H1 (cell line): ENCODE data around the gene RAB7B. TPM values are rescaled to one million over a fixed set of nuclear protein-coding genes. Genes with fewer than 3 reads are reported as not detected.

Experiments
- CTCF ChIA-PET: fragments of 300-600 bp; sonication (Branson Sonifier 250); formaldehyde crosslinking; loops from one replicate; lab custom pipeline; 2021; ENCODE audit not compliant: partially characterized antibody; lab: Charles Lee
- POLR2A ChIA-PET: fragments of 300-600 bp; sonication (Branson Sonifier 250); formaldehyde crosslinking; loops from one replicate; lab custom pipeline; 2021; ENCODE audit warnings: inconsistent platforms; ENCODE audit not compliant: partially characterized antibody; lab: Charles Lee
- DNase-seq, 2 experiments: peaks; one replicate each; pipeline versions ENCODE4 v3.0.0 to v3.0.0-alpha.2; 2010 to 2022; ENCODE audit warnings: low spot score in 2 of 2, low read depth in 1 of 2, mixed read lengths in 1 of 2
- FAIRE-seq: peaks from 2 replicates; lab custom pipeline; 2011; peaks lifted over from hg19 to GRCh38; lab: Jason Lieb, UNC
- H2AFZ ChIP-seq: 2 replicates; pipeline ENCODE4 v1.8.1; 2012; ENCODE audit warnings: low read length, inconsistent platforms
- H2AK5ac ChIP-seq: 2 replicates; pipeline ENCODE4 v1.6.1; 2013; ENCODE audit warnings: low read depth, low read length
- H2BK120ac ChIP-seq: replicated peaks from 2 replicates; pipeline ENCODE3; 2013; ENCODE audit warnings: low read depth, low read length, inconsistent platforms
- H2BK12ac ChIP-seq: 2 replicates; pipeline ENCODE4 v1.6.1; 2013; ENCODE audit warnings: low read depth, low read length
- H2BK15ac ChIP-seq: 2 replicates; pipeline ENCODE4 v1.6.1; 2013; ENCODE audit warnings: low read length
- H2BK20ac ChIP-seq: 2 replicates; pipeline ENCODE4 v1.6.1; 2013; ENCODE audit warnings: low read length
- H2BK5ac ChIP-seq: 2 replicates; pipeline ENCODE4 v1.6.1; 2013; ENCODE audit warnings: low read depth, low read length
- H3K14ac ChIP-seq: 2 replicates; pipeline ENCODE4 v1.6.1; 2013; ENCODE audit warnings: inconsistent platforms; ENCODE audit not compliant: insufficient read length
- H3K18ac ChIP-seq: 2 replicates; pipeline ENCODE4 v1.6.1; 2013; ENCODE audit warnings: low read length; ENCODE audit errors: extremely low read depth
- H3K23ac ChIP-seq: 2 replicates; pipeline ENCODE4 v1.6.1; 2013; ENCODE audit warnings: inconsistent platforms; ENCODE audit not compliant: insufficient read length
- H3K23me2 ChIP-seq: 2 replicates; pipeline ENCODE4 v1.6.1; 2013; ENCODE audit warnings: low read depth, low read length
- H3K27ac ChIP-seq: 2 replicates; pipeline ENCODE4 v1.6.1; 2011; ENCODE audit warnings: low read depth, low read length, inconsistent platforms
- H3K27me3 ChIP-seq, 4 experiments: replicated peaks in 1 of 4; 1 replicate in 1 of 4; 2 replicates in 3 of 4; pipeline versions ENCODE4 v1.6.1 to v1.8.1; 2011 to 2013; ENCODE audit warnings: low read length in 3 of 4, mild to moderate bottlenecking in 3 of 4, inconsistent platforms in 2 of 4, mixed read lengths in 2 of 4, moderate library complexity in 1 of 4; ENCODE audit not compliant: control insufficient read depth in 3 of 4, insufficient read depth in 3 of 4; ENCODE audit errors: extremely low read depth in 1 of 4
- H3K36me3 ChIP-seq, 4 experiments: 2 replicates each; pipeline versions ENCODE4 v1.6.1 to v1.8.1; 2011 to 2013; ENCODE audit warnings: mild to moderate bottlenecking in 4 of 4, low read length in 3 of 4, moderate library complexity in 2 of 4, control low read depth in 1 of 4, inconsistent platforms in 1 of 4; ENCODE audit not compliant: insufficient read depth in 4 of 4, control insufficient read depth in 2 of 4
- H3K4ac ChIP-seq: replicated peaks from 2 replicates; pipeline ENCODE3; 2013; ENCODE audit warnings: low read length, low read depth, mixed read lengths, inconsistent platforms; ENCODE audit not compliant: insufficient read length
- H3K4me1 ChIP-seq, 4 experiments: replicated peaks in 1 of 4; 1 replicate in 1 of 4; 2 replicates in 3 of 4; pipeline versions ENCODE4 v1.6.1 to v1.8.1; 2011 to 2013; ENCODE audit warnings: low read length in 3 of 4, inconsistent platforms in 2 of 4, mixed read lengths in 1 of 4; ENCODE audit not compliant: insufficient read depth in 4 of 4, control insufficient read depth in 3 of 4
- H3K4me2 ChIP-seq, 2 experiments: 2 replicates each; pipeline versions ENCODE4 v1.6.1 to v1.8.1; 2011 to 2013; ENCODE audit warnings: low read depth in 2 of 2, low read length in 2 of 2, control low read depth in 1 of 2, inconsistent platforms in 1 of 2, mild to moderate bottlenecking in 1 of 2; ENCODE audit not compliant: insufficient read depth in 1 of 2
- H3K4me3 ChIP-seq, 4 experiments: fragments of 200-600, 300-600 bp in 1 of 4; sonication (generic), shearing (Covaris generic), sonication (Bioruptor Twin) in 1 of 4; 2 replicates each; pipeline versions ENCODE4 v1.5.1 to v1.8.1; 2011 to 2016; ENCODE audit warnings: low read length in 4 of 4, low read depth in 3 of 4, control low read depth in 2 of 4, inconsistent platforms in 2 of 4, mild to moderate bottlenecking in 2 of 4, mixed read lengths in 1 of 4, moderate library complexity in 1 of 4; ENCODE audit not compliant: insufficient read depth in 2 of 4; ENCODE audit errors: extremely low read depth in 1 of 4
- H3K56ac ChIP-seq: replicated peaks from 2 replicates; pipeline ENCODE3; 2013; ENCODE audit warnings: low read depth, mild to moderate bottlenecking, mixed read lengths, low read length, inconsistent platforms; ENCODE audit not compliant: insufficient read length
- H3K79me1 ChIP-seq: 2 replicates; pipeline ENCODE4 v1.6.1; 2013; ENCODE audit warnings: low read depth, low read length, control low read depth
- H3K79me2 ChIP-seq, 2 experiments: 2 replicates each; pipeline versions ENCODE4 v1.6.1 to v1.8.1; 2012 to 2013; ENCODE audit warnings: low read length in 2 of 2, mild to moderate bottlenecking in 2 of 2, inconsistent platforms in 1 of 2; ENCODE audit not compliant: insufficient read depth in 2 of 2, control insufficient read depth in 1 of 2
- H3K9ac ChIP-seq, 4 experiments: replicated peaks in 1 of 4; 1 replicate in 1 of 4; 2 replicates in 3 of 4; pipeline versions ENCODE4 v1.6.1 to v1.8.1; 2011 to 2013; ENCODE audit warnings: low read depth in 3 of 4, low read length in 3 of 4, control low read depth in 2 of 4, mild to moderate bottlenecking in 2 of 4, moderate library complexity in 2 of 4, inconsistent platforms in 1 of 4; ENCODE audit errors: extremely low read depth in 1 of 4
- H3K9me3 ChIP-seq, 2 experiments: 2 replicates each; pipeline versions ENCODE4 v1.6.1 to v1.8.1; 2012 to 2013; ENCODE audit warnings: mild to moderate bottlenecking in 2 of 2, moderate library complexity in 2 of 2, control low read depth in 1 of 2, inconsistent platforms in 1 of 2, low read depth in 1 of 2, low read length in 1 of 2, mixed read lengths in 1 of 2; ENCODE audit not compliant: insufficient read depth in 2 of 2
- H4K20me1 ChIP-seq, 2 experiments: replicated peaks in 1 of 2; 2 replicates each; pipeline versions ENCODE3 to v1.8.1; 2011 to 2013; ENCODE audit warnings: inconsistent platforms in 2 of 2, low read length in 2 of 2, mild to moderate bottlenecking in 1 of 2; ENCODE audit not compliant: insufficient read depth in 2 of 2, control insufficient read depth in 1 of 2
- H4K5ac ChIP-seq: 2 replicates; pipeline ENCODE4 v1.6.1; 2013; ENCODE audit warnings: low read length, low read depth, mixed read lengths, inconsistent platforms; ENCODE audit not compliant: insufficient read length
- H4K8ac ChIP-seq: 2 replicates; pipeline ENCODE4 v1.8.0; 2013; ENCODE audit warnings: mild to moderate bottlenecking, moderate library complexity, low read length, inconsistent platforms; ENCODE audit not compliant: insufficient read depth; ENCODE audit errors: extremely low read depth
- H4K91ac ChIP-seq: replicated peaks from 2 replicates; pipeline ENCODE3; 2013; ENCODE audit warnings: low read length, mixed read lengths, inconsistent platforms; ENCODE audit not compliant: insufficient read length
- ATF3 ChIP-seq: IDR thresholded peaks from 2 replicates; pipeline ENCODE4 v1.6.1; 2011; ENCODE audit warnings: low read depth, mild to moderate bottlenecking, low read length; ENCODE audit not compliant: insufficient read depth
- CBX5 ChIP-seq: fragments of 300-800, 300-1000 bp; sonication (generic); IDR thresholded peaks from 2 replicates; pipeline ENCODE4 v1.7.1; 2016; ENCODE audit warnings: antibody characterized with exemption, low read length, low read depth
- CHD1 ChIP-seq: IDR thresholded peaks from 2 replicates; pipeline ENCODE4 v1.6.1; 2012; ENCODE audit warnings: low read depth, low read length, improper control_type of control experiment
- CTCF ChIP-seq, 3 experiments: IDR thresholded peaks; 1 replicate in 2 of 3; 2 replicates in 1 of 3; pipeline versions ENCODE4 v1.5.1 to v1.6.1; 2011; ENCODE audit warnings: low read length in 3 of 3, mild to moderate bottlenecking in 3 of 3, inconsistent platforms in 2 of 3, low read depth in 1 of 3, moderate library complexity in 1 of 3; ENCODE audit not compliant: insufficient read depth in 1 of 3; ENCODE audit errors: control extremely low read depth in 1 of 3
- HDAC6 ChIP-seq: IDR thresholded peaks from one replicate; pipeline ENCODE4 v1.7.1; 2012; ENCODE audit warnings: low read depth, mild to moderate bottlenecking, inconsistent platforms, low read length, moderate library complexity
- RBBP5 ChIP-seq: IDR thresholded peaks from 2 replicates; pipeline ENCODE4 v1.7.1; 2012; ENCODE audit warnings: low read depth, mild to moderate bottlenecking, inconsistent platforms, low read length, moderate library complexity, borderline replicate concordance
- SP2 ChIP-seq: IDR thresholded peaks from 2 replicates; pipeline ENCODE4 v1.6.1; 2012; ENCODE audit warnings: mild to moderate bottlenecking, low read length, inconsistent platforms
- SUZ12 ChIP-seq: fragments of 200-600 bp; sonication (generic); IDR thresholded peaks from 2 replicates; pipeline ENCODE4 v1.6.1; 2012; ENCODE audit warnings: mild to moderate bottlenecking, inconsistent platforms, low read length, moderate library complexity, mixed read lengths
- WGBS, 2 experiments: shearing (Covaris generic) in 1 of 2; methylation state at CpG; one replicate each; pipeline versions ENCODE4 v1.1.6 to v1.1.7; 2013 to 2015; ENCODE audit warnings: low lambda C conversion rate in 2 of 2, mixed read lengths in 2 of 2, inconsistent platforms in 1 of 2, low coverage in 1 of 2, missing lambda C conversion rate in 1 of 2; ENCODE audit not compliant: insufficient replicate concordance in 2 of 2, insufficient coverage in 1 of 2, insufficient read length in 1 of 2; ENCODE audit errors: extremely low coverage in 1 of 2, missing lambda C conversion rate in 1 of 2; 5-methylcytosine and 5-hydroxymethylcytosine counted together
- polyA plus RNA-seq, 7 experiments: library from polyadenylated mRNA; depleted of rRNA in 3 of 7; stranded (reverse) in 5 of 7; unstranded in 2 of 7; fragments of >200 nt in 5 of 7; fragments of 200-250 nt in 2 of 7; gene quantifications; 1 replicate in 5 of 7; 2 replicates in 1 of 7; 4 replicates in 1 of 7; pipeline versions ENCODE4 v1.2.1 to v1.2.3, GENCODE V29; 2011 to 2013; ENCODE audit warnings: missing spikeins in 2 of 7, mixed read lengths in 2 of 7
- total RNA-seq: library from RNA; stranded (reverse); fragmentation: NEBNext Ultra II Directional; extraction: Animal tissue kit (Norgen Biotek cat#: 25700); gene quantifications from 2 replicates; pipeline ENCODE4 v1.2.1, GENCODE V29; 2021

The RAB7B gene
- total and polyA plus RNA-seq, 2 of the 8 experiments (the other 6 are each of a cell fraction or from before 2014, with no cell fraction given) = 0.05 TPM; not detected in 1

- no peaks in the 10 kb centered on the region for H3K23me2 ChIP-seq
- H3K4me1 ChIP-seq = peaks cover 2 to 9% (median 3%) of the 10 kb centered on the region in 4 experiments; a peak in 5 of 7 replicates
- CTCF ChIA-PET = interaction anchor here (1.8 kb wide), 1 partner anchor 12 kb away, joined by 9 read pairs; no protein-coding TSS in a partner anchor
- no peak overlapping the region for H2AK5ac ChIP-seq
- H3K23ac ChIP-seq = no peak overlapping the region
- H2AFZ ChIP-seq = peak overlapping the region; percentile 90; the same call in 1 of the 2 replicates
- 0 out of 2 replicates have a peak overlapping the region, but pooled peaks have one; percentile 62 for H2BK20ac ChIP-seq
- DNase-seq (peak in 1 of 2 experiments; percentile 55), FAIRE-seq (peak; percentile 55)
- H3K9ac ChIP-seq = no peak overlapping the region
- H2BK120ac ChIP-seq = no peak overlapping the region
- no peak overlapping the region for H3K4ac ChIP-seq
- WGBS, 2 experiments = 66% methylated on average over 7 of the region's 7 CpGs; no CpG with 5 or more reads in 1 of the 2 experiments
- no peaks in the 10 kb centered on the region for H4K20me1 ChIP-seq
- POLR2A ChIA-PET = no interaction called here
- no peaks in the 10 kb centered on the region for H3K79me1 ChIP-seq
- no peaks in the 10 kb centered on the region for H3K9me3 ChIP-seq
- H3K36me3 ChIP-seq = no peaks in the 10 kb centered on the region
- no peak overlapping the region for H3K27ac ChIP-seq
- H2BK15ac ChIP-seq = peak overlapping the region; percentile 21; the same call in 1 of the 2 replicates
- no peaks in the 10 kb centered on the region for H3K27me3 ChIP-seq
- no peak overlapping the region for H4K91ac ChIP-seq
- no peak overlapping the region for H3K4me3 ChIP-seq
- H3K56ac ChIP-seq = no peak overlapping the region
- H3K14ac ChIP-seq = no peak overlapping the region
- no peak overlapping the region for H2BK5ac ChIP-seq
- no peak overlapping the region for H3K4me2 ChIP-seq
- H4K8ac ChIP-seq = no peak overlapping the region
- H2BK12ac ChIP-seq = 0 out of 2 replicates have a peak overlapping the region, but pooled peaks have one; percentile 4
- no peak overlapping the region for H3K18ac ChIP-seq
- no peaks in the 10 kb centered on the region for H3K79me2 ChIP-seq
- H4K5ac ChIP-seq = no peak overlapping the region
- TF ChIP-seq RBBP5 (no peak), HDAC6 (no peak), CHD1 (no peak), CBX5 (no peak), ATF3 (no peak), CTCF (IDR thresholded peaks at IDR 0.05; ENCODE audit: control extremely low read depth in 1 of 3, insufficient read depth in 1 of 3, low read depth in 1 of 3, low read length in 3 of 3) (no peak), SP2 (no peak), SUZ12 (no peak)
Observed at GRCh38 chr1:206041640-206042039, 38.4 kb upstream of the RAB7B start.
